Thyroid gland (tissue), 4 donors: ENCODE results near the gene ILKAP.

ENCODE experiments used
- POLR2A ChIP-seq, 2 donors: fragments of 450-650 bp; IDR thresholded peaks; one replicate each; pipeline ENCODE4 v1.6.1; 2017; ENCODE audit warnings: antibody characterized with exemption in 2 of 2, mild to moderate bottlenecking in 2 of 2, moderate library complexity in 1 of 2
- TF ChIP-seq, protein P1 (sequence below), 6 experiments: fragments of 200-600 bp in 3 of 6; fragments of 450-650 bp in 3 of 6; sonication (generic) in 3 of 6; IDR thresholded peaks; one replicate each; pipeline ENCODE4 v1.5.1; 2016 to 2019; ENCODE audit warnings: antibody characterized with exemption in 6 of 6, mild to moderate bottlenecking in 2 of 6, inconsistent platforms in 1 of 6, moderate library complexity in 1 of 6

GRCh38 chr2:238183821-238184220 lies 19.7 kb downstream of the ILKAP start:
- TF ChIP-seq, protein P1, sequence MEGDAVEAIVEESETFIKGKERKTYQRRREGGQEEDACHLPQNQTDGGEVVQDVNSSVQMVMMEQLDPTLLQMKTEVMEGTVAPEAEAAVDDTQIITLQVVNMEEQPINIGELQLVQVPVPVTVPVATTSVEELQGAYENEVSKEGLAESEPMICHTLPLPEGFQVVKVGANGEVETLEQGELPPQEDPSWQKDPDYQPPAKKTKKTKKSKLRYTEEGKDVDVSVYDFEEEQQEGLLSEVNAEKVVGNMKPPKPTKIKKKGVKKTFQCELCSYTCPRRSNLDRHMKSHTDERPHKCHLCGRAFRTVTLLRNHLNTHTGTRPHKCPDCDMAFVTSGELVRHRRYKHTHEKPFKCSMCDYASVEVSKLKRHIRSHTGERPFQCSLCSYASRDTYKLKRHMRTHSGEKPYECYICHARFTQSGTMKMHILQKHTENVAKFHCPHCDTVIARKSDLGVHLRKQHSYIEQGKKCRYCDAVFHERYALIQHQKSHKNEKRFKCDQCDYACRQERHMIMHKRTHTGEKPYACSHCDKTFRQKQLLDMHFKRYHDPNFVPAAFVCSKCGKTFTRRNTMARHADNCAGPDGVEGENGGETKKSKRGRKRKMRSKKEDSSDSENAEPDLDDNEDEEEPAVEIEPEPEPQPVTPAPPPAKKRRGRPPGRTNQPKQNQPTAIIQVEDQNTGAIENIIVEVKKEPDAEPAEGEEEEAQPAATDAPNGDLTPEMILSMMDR (IDR thresholded peaks at IDR 0.05): no peak
- TF ChIP-seq POLR2A (IDR thresholded peaks at IDR 0.05): no peak
